ENCODE results near the gene SEPTIN2.

DNA sequence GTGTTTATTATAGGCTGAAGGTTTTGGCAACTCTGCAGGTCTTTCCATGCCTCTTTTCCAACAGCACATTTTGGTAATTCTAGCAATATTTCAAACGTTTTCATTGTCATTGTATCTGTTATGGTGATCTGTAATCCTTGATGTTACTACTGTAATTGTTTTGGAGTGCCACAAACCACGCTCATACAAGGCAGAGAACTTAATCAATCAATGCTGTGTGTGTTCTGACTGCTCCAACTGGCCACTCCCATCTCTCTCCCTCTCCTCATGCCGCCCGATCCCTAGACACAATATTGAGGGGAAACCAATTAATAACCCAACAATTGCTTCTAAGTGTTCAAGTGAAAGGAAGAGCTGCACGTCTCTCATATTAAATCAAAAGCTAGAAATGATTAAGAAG, 33.2 kb upstream of the SEPTIN2 start:
- TF ChIP-seq, protein P1, sequence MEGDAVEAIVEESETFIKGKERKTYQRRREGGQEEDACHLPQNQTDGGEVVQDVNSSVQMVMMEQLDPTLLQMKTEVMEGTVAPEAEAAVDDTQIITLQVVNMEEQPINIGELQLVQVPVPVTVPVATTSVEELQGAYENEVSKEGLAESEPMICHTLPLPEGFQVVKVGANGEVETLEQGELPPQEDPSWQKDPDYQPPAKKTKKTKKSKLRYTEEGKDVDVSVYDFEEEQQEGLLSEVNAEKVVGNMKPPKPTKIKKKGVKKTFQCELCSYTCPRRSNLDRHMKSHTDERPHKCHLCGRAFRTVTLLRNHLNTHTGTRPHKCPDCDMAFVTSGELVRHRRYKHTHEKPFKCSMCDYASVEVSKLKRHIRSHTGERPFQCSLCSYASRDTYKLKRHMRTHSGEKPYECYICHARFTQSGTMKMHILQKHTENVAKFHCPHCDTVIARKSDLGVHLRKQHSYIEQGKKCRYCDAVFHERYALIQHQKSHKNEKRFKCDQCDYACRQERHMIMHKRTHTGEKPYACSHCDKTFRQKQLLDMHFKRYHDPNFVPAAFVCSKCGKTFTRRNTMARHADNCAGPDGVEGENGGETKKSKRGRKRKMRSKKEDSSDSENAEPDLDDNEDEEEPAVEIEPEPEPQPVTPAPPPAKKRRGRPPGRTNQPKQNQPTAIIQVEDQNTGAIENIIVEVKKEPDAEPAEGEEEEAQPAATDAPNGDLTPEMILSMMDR (IDR thresholded peaks at IDR 0.05) = no peak
- no peak for TF ChIP-seq EP300 (IDR thresholded peaks at IDR 0.05)
